GM12873 (cell line): ENCODE measurements around the gene BCL11B.

Source experiments
- TF ChIP-seq, protein P1 (sequence below): IDR thresholded peaks from 2 replicates; pipeline ENCODE4 v1.5.1; 2012; ENCODE audit warnings: low read depth, mild to moderate bottlenecking, moderate library complexity, low read length, control low read depth; ENCODE audit not compliant: insufficient read depth; ENCODE audit errors: missing control alignments

The BCL11B gene

GRCh38 chr14:99270458-99271220, 1.4 kb downstream of the BCL11B start:
- TF ChIP-seq, protein P1, sequence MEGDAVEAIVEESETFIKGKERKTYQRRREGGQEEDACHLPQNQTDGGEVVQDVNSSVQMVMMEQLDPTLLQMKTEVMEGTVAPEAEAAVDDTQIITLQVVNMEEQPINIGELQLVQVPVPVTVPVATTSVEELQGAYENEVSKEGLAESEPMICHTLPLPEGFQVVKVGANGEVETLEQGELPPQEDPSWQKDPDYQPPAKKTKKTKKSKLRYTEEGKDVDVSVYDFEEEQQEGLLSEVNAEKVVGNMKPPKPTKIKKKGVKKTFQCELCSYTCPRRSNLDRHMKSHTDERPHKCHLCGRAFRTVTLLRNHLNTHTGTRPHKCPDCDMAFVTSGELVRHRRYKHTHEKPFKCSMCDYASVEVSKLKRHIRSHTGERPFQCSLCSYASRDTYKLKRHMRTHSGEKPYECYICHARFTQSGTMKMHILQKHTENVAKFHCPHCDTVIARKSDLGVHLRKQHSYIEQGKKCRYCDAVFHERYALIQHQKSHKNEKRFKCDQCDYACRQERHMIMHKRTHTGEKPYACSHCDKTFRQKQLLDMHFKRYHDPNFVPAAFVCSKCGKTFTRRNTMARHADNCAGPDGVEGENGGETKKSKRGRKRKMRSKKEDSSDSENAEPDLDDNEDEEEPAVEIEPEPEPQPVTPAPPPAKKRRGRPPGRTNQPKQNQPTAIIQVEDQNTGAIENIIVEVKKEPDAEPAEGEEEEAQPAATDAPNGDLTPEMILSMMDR: no peak

- TF ChIP-seq, protein P1: no peak
These were observed 2.9 kb downstream of the BCL11B start for GRCh38 chr14:99268810-99269707.

- TF ChIP-seq, protein P1: no peak
These were observed 3.9 kb downstream of the BCL11B start for GRCh38 chr14:99267837-99268781.

DNA sequence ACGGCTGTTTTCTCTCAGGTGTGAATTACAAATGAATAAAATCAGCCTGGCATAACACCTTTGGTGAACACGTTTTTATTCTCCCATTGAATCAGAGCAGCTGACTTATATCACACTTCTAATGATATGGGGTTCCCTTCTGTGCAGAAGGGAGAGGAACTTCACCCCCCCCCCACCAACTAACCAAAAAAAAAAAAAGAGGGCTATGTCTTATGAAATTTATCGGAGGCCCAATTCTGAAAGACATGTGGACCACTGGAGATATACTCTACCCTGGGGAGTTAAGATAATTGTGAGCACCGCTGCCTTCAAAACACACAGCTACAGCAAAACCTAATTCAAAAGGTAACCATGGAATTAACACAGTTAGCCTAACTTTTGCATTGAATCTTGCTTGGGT, 4.6 kb downstream of the BCL11B start:
- TF ChIP-seq, protein P1: no peak

DNA sequence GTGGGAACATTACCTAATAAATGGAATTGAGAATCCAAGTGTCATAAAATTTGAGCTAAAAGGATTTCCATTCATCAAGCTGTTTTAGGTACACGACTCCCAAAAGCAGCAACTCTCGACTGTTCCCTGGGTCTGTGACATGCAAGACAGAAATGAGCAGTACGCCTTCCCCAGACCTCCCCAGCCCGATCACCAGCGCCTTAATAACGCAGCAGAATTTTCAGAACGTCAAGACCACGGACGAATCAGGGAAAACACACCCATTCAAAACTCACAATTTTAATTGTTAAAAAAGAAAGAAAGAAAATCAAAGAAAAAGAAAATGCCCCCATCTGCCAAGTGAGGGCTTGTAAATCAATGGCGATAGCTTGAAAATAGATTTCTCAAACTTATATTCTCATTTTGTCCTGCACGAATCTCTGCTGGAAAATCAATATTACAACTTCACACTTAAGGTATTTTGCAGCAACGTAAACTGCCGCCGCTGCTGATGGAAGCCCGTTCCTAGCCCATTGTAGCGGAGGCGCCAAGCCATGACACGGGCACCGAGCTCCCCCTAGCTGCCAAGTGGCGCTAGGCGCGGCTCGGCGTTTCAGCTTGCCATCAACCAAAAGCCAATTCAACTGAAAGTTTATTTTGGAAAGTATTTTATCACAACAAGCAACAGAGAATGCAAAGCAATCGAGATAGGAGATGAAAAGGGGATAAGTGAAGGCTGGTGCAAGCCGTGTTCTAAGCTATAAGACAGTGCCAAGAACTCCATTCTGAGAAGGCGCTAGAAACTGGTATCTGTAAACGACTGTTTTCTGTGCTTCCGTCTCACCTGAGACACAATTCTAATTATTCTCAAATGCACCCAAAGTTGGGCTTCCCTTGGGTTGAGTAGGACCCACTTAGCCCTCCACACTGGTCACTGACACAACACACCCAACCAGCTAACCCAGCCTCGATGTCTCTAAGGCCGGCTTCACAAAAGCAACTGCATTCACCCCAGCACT, 5.5 kb downstream of the BCL11B start:
- TF ChIP-seq, protein P1: peak; percentile 96

DNA sequence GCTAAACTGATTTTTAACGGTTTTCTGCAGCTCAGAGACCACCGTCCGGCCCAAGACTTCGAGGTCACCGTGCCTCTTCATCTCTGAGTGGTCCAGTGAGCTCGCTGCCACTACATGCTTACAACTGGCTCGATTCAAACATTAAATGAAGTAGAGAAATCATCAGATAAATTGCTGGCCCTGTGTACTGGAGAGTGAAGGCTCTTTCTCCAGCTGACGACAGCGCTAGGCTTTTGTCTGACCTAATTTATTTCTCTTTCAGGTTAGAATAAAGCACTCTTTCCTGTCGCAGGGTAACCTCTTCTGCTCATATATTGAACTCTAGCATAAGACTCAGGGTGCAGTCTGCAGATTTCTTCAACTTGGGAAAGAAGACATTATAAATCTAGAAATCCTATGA, 6.4 kb downstream of the BCL11B start:
- TF ChIP-seq, protein P1: no peak
